DND-41 (cell line): Measurements from ENCODE around the gene ME3.

Source experiments
- ATAC-seq: fragments of 200-7000 bp; cut with Tn5 transposase; 3 replicates; pipeline ENCODE4 v1.9.1; 2021; ENCODE audit warnings: low read depth; ENCODE audit not compliant: insufficient read depth
- DNase-seq: peaks from one replicate; pipeline ENCODE4 v3.0.0-alpha.2; 2020
- H2AFZ ChIP-seq: 2 replicates; pipeline ENCODE4 v1.6.0; 2012; ENCODE audit warnings: low read depth, low read length
- H3K27ac ChIP-seq: 2 replicates; pipeline ENCODE4 v1.5.1; 2012; ENCODE audit warnings: low read length, inconsistent platforms
- H3K27me3 ChIP-seq: fragments of 200-600 bp; sonication (generic); 2 replicates; pipeline ENCODE4 v1.6.0; 2012; ENCODE audit warnings: low read length, mild to moderate bottlenecking, inconsistent platforms; ENCODE audit not compliant: insufficient read depth, poor library complexity
- H3K36me3 ChIP-seq: 2 replicates; pipeline ENCODE4 v1.5.1; 2012; ENCODE audit warnings: low read length, inconsistent platforms; ENCODE audit not compliant: insufficient read depth
- H3K4me1 ChIP-seq: 2 replicates; pipeline ENCODE4 v1.5.1; 2012; ENCODE audit warnings: mild to moderate bottlenecking, low read length; ENCODE audit not compliant: insufficient read depth
- H3K4me2 ChIP-seq: 2 replicates; pipeline ENCODE4 v1.6.0; 2012; ENCODE audit warnings: mild to moderate bottlenecking, moderate library complexity, low read length, inconsistent platforms; ENCODE audit not compliant: insufficient read depth
- H3K4me3 ChIP-seq, 2 experiments: fragments of 200-600 bp in 1 of 2; shearing (Covaris generic) in 1 of 2; 2 replicates each; pipeline ENCODE4 v1.5.1; 2012 to 2016; ENCODE audit warnings: inconsistent platforms in 2 of 2, low read length in 2 of 2, mild to moderate bottlenecking in 2 of 2, low read depth in 1 of 2, moderate library complexity in 1 of 2
- H3K79me2 ChIP-seq: 2 replicates; pipeline ENCODE4 v1.6.0; 2012; ENCODE audit warnings: low read length, inconsistent platforms; ENCODE audit not compliant: insufficient read depth
- H3K9ac ChIP-seq: 2 replicates; pipeline ENCODE4 v1.6.0; 2012; ENCODE audit warnings: low read depth, mild to moderate bottlenecking, inconsistent platforms, low read length, moderate library complexity
- H3K9me3 ChIP-seq: 2 replicates; pipeline ENCODE4 v1.5.1; 2012; ENCODE audit warnings: low read length, moderate library complexity, mild to moderate bottlenecking, inconsistent platforms; ENCODE audit not compliant: insufficient read depth, severe bottlenecking
- H4K20me1 ChIP-seq: 2 replicates; pipeline ENCODE4 v1.6.0; 2012; ENCODE audit warnings: low read length; ENCODE audit not compliant: insufficient read depth
- CTCF ChIP-seq: IDR thresholded peaks from 2 replicates; pipeline ENCODE4 v1.5.1; 2012; ENCODE audit warnings: borderline replicate concordance, low read length, moderate library complexity, mild to moderate bottlenecking; ENCODE audit not compliant: poor library complexity, severe bottlenecking; ENCODE audit errors: extremely low read depth
- EZH2 ChIP-seq: IDR thresholded peaks from 3 replicates; pipeline ENCODE4 v1.6.1; 2012; ENCODE audit warnings: borderline replicate concordance, low read depth, mild to moderate bottlenecking, moderate library complexity, low read length, inconsistent platforms; ENCODE audit not compliant: severe bottlenecking

ME3 gene

GRCh38 chr11:86672007-86672621, at the start of gene ME3:
ME3 (minus strand) TSS chr11:86672616.
- Histone ChIP-seq H3K79me2 (no peaks in the 10 kb centered on the region), H3K27me3 (no peaks in the 10 kb centered on the region), H3K9ac (peak within 1 kb of the TSS; percentile 55), H3K4me3 (peak within 1 kb of the TSS in 1 of 2 experiments; percentile 54; a peak in 3 of 4 replicates), H3K9me3 (no peaks in the 10 kb centered on the region), H4K20me1 (no peaks in the 10 kb centered on the region), H3K4me1 (peaks cover 15% of the 10 kb centered on the region; the same call in 1 of the 2 replicates), H3K36me3 (no peaks in the 10 kb centered on the region), H2AFZ (peak within 1 kb of the TSS; percentile 54), H3K27ac (peak within 1 kb of the TSS; percentile 51; the same call in 1 of the 2 replicates), H3K4me2 (peak within 1 kb of the TSS; percentile 60)
- TF ChIP-seq EZH2 (no peak), CTCF (no peak)
- peak; percentile 57 for DNase-seq
- ATAC-seq, result peak; percentile 88

GRCh38 chr11:86722006-86722405, 49.6 kb upstream of the ME3 start:
- no peak overlapping the region for H3K9ac ChIP-seq
- no peaks in the 10 kb centered on the region for H3K79me2 ChIP-seq
- H3K4me2 ChIP-seq, result no peak overlapping the region
- no peaks in the 10 kb centered on the region for H4K20me1 ChIP-seq
- H3K4me3 ChIP-seq, result no peak overlapping the region
- H2AFZ ChIP-seq, result no peak overlapping the region
- H3K27ac ChIP-seq, result no peak overlapping the region
- H3K27me3 ChIP-seq, result no peaks in the 10 kb centered on the region
- TF ChIP-seq CTCF (no peak), EZH2 (no peak)
- no peaks in the 10 kb centered on the region for H3K4me1 ChIP-seq
- ATAC-seq, result no peak
- no peaks in the 10 kb centered on the region for H3K9me3 ChIP-seq
- DNase-seq, result no peak
- no peaks in the 10 kb centered on the region for H3K36me3 ChIP-seq

- H2AFZ ChIP-seq, result no peak overlapping the region
- TF ChIP-seq CTCF (no peak), EZH2 (no peak)
- no peaks in the 10 kb centered on the region for H3K27me3 ChIP-seq
- no peaks in the 10 kb centered on the region for H3K79me2 ChIP-seq
- H3K9me3 ChIP-seq, result no peaks in the 10 kb centered on the region
- H3K4me2 ChIP-seq, result no peak overlapping the region
- H3K9ac ChIP-seq, result no peak overlapping the region
- H4K20me1 ChIP-seq, result no peaks in the 10 kb centered on the region
- no peak overlapping the region for H3K4me3 ChIP-seq
- H3K27ac ChIP-seq, result no peak overlapping the region
- H3K36me3 ChIP-seq, result no peaks in the 10 kb centered on the region
- no peaks in the 10 kb centered on the region for H3K4me1 ChIP-seq
- ATAC-seq (no peak), DNase-seq (no peak)
Observed at GRCh38 chr11:86720546-86720945, 48.1 kb upstream of the ME3 start.
